Testis (tissue), 2 donors: ENCODE results near the gene SPRING1.

Experiments used
- POLR2A ChIP-seq: fragments of 450-650 bp; IDR thresholded peaks from one replicate; pipeline ENCODE4 v1.6.1; 2017; ENCODE audit warnings: antibody characterized with exemption, mild to moderate bottlenecking, moderate library complexity
- TF ChIP-seq, protein P1 (sequence below), 3 experiments: fragments of 450-650 bp in 2 of 3; fragments of 200-600 bp in 1 of 3; sonication (generic) in 1 of 3; IDR thresholded peaks; one replicate each; pipeline ENCODE4 v1.5.1; 2016 to 2019; ENCODE audit warnings: antibody characterized with exemption in 3 of 3, mild to moderate bottlenecking in 2 of 3, moderate library complexity in 1 of 3

DNA sequence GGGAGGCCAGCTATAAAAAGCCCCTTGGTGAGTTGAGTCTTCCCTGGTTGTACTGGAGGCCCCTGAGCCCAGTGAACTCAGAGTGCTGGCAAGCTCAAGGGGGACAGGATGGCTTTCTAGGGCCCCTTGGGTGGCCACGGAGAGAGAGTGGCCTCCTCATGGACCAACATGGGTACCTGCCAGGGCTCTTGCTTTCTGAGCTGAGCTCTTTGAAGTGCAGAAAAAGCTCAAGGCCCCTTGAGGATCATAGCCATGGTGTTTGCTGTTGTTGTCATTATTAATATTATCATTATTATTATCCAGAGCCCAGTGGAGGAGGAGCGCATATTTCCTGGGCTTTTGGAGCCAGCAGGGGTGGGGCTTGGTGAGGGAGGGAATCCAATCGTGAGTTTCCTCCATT lies 6.9 kb upstream of the SPRING1 start:
- TF ChIP-seq, protein P1, sequence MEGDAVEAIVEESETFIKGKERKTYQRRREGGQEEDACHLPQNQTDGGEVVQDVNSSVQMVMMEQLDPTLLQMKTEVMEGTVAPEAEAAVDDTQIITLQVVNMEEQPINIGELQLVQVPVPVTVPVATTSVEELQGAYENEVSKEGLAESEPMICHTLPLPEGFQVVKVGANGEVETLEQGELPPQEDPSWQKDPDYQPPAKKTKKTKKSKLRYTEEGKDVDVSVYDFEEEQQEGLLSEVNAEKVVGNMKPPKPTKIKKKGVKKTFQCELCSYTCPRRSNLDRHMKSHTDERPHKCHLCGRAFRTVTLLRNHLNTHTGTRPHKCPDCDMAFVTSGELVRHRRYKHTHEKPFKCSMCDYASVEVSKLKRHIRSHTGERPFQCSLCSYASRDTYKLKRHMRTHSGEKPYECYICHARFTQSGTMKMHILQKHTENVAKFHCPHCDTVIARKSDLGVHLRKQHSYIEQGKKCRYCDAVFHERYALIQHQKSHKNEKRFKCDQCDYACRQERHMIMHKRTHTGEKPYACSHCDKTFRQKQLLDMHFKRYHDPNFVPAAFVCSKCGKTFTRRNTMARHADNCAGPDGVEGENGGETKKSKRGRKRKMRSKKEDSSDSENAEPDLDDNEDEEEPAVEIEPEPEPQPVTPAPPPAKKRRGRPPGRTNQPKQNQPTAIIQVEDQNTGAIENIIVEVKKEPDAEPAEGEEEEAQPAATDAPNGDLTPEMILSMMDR (IDR thresholded peaks at IDR 0.05): no peak
- TF ChIP-seq POLR2A: no peak
